Ectodermal cell (in vitro differentiated cells): ENCODE measurements around the gene PTPRN2.

Source experiments
- H3K27ac ChIP-seq: 2 replicates; pipeline ENCODE4 v1.7.0; 2013; ENCODE audit warnings: mild to moderate bottlenecking, low read depth, low read length; ENCODE audit not compliant: insufficient read depth, poor library complexity, severe bottlenecking
- H3K27me3 ChIP-seq: 2 replicates; pipeline ENCODE4 v1.7.0; 2013; ENCODE audit warnings: mild to moderate bottlenecking, low read length; ENCODE audit not compliant: insufficient read depth, control insufficient read depth, poor library complexity, severe bottlenecking
- H3K36me3 ChIP-seq: one replicate; pipeline ENCODE4 v1.7.0; 2013; ENCODE audit warnings: low read length; ENCODE audit not compliant: control insufficient read depth, insufficient read depth
- H3K4me1 ChIP-seq: one replicate; pipeline ENCODE4 v1.7.0; 2013; ENCODE audit warnings: low read length; ENCODE audit not compliant: control insufficient read depth, insufficient read depth
- H3K4me3 ChIP-seq: 2 replicates; pipeline ENCODE4 v1.7.0; 2013; ENCODE audit warnings: low read depth, low read length, control low read depth; ENCODE audit not compliant: insufficient read depth
- H3K9me3 ChIP-seq: 2 replicates; pipeline ENCODE4 v1.7.0; 2013; ENCODE audit warnings: mild to moderate bottlenecking, low read length, moderate library complexity; ENCODE audit not compliant: control insufficient read depth
- WGBS, 2 experiments: methylation state at CpG; one replicate each; pipeline ENCODE4 v1.1.7; 2013; ENCODE audit warnings: missing lambda C conversion rate in 2 of 2; 5-methylcytosine and 5-hydroxymethylcytosine counted together

The PTPRN2 gene

DNA sequence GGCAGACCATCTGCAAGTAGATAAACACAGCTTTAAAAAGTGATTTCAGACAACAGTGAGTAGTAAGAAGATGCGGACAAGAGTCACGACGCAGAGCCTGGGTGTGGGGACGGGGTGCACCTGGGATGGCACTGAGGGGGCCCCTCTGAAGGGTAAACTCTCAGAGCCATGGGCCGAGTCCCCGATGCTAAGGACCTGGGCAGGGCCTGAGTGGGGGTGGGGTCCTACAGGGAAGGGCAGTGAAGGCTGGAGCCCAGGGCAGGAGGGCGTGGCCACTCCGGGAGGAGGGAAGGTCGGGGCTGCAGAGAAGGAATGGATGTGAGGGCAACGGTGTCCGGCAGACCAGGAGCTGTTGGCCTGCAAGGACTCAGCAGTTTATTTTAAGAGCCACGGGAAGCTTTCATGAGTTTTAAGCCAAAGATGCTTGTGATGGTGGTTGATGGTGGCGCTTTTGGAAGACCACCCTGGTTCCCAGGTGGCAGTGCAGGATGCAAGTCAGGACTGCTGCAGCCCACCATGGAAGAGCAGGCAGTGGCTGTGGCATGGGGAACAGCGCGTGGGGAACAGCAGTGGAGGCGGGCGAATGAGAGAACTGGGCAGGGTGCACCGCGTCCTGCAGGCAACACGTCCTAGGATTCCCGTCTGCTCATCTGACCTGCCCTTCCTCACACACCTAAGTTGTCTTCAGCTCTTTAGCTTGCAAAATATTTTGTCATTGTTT is 954.0 kb downstream of the PTPRN2 start:
- no peaks in the 10 kb centered on the region for H3K27me3 ChIP-seq
- H3K9me3 ChIP-seq = peaks cover 11% of the 10 kb centered on the region
- WGBS, 2 experiments = 85 to 86% methylated on average over 21 of the region's 21 CpGs
- H3K27ac ChIP-seq = no peak overlapping the region
- no peaks in the 10 kb centered on the region for H3K36me3 ChIP-seq
- no peaks in the 10 kb centered on the region for H3K4me1 ChIP-seq
- no peak overlapping the region for H3K4me3 ChIP-seq

DNA sequence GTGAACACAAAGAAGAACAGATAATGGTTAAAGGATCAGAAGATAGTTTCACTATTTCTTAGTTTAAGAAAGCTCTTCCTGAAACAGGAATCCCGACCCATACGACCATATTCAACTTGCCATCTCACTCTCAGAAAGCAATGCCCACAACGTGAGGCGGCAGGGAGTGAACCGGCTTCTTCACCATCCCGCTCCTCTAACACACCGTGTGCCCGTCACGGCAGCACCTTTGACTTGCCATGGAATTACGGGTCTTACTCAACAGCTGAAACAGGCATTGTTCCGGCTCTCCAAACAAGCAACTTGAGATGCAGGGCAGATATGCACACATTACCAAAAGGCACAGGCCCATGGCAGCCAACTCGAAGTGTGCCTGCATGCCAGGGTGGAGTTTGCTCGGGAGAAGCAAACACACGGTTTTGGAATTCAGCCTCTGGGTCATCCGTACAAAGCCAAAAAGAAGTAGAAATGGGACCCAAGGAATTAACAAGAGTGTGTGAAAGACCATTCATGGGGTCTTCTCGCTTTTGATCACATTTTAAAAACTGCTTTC is 957.2 kb downstream of the PTPRN2 start:
- Histone ChIP-seq H3K9me3 (peaks cover 8% of the 10 kb centered on the region), H3K27me3 (no peaks in the 10 kb centered on the region), H3K4me1 (no peaks in the 10 kb centered on the region), H3K36me3 (no peaks in the 10 kb centered on the region), H3K27ac (no peak overlapping the region), H3K4me3 (no peak overlapping the region)
- WGBS, 2 experiments = 82 to 84% methylated on average over 16 of the region's 16 CpGs

DNA sequence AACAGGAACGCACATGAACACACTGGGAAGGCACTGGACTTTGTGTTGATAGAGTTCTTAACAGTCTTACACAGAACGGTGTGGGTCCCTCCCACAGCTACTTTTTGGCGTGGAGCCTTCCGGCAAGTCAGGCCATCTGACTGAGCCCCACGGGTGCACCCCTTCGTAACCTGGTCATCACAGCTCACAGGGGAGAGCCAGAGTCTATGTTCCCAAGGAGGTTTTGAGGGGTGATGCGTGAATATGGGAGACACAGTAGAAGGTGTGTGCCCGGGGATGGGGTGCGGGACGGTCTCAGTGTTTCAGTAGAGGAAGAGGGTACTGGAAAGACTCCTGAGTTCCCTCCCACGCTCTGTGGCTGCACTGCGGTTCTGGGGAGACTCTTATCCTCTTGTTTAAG is 959.2 kb downstream of the PTPRN2 start:
- no peak overlapping the region for H3K27ac ChIP-seq
- no peaks in the 10 kb centered on the region for H3K4me1 ChIP-seq
- peaks cover 3% of the 10 kb centered on the region for H3K9me3 ChIP-seq
- H3K4me3 ChIP-seq = no peak overlapping the region
- WGBS, 2 experiments = 80 to 87% methylated on average over 12 of the region's 12 CpGs
- H3K27me3 ChIP-seq = no peaks in the 10 kb centered on the region
- no peaks in the 10 kb centered on the region for H3K36me3 ChIP-seq

DNA sequence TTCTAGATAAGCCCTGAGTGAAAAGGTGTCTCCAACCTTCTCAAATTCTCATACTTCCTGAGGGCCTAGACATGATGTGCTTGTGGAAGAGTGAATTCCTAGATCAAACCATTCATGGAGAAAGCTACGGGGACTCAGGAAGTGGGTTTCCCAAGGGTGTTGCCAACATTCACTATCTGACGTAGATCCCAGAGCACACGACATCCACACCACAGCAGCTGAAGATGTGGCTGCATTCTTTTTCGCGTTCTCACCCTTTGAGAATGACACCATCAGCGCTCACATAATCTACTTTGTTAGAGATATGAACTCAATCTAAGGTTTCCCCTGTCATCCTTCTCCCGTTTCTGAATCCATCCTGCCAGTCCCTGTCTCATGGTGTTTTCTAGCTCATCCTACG is 960.0 kb downstream of the PTPRN2 start:
- Histone ChIP-seq H3K9me3 (peaks cover 3% of the 10 kb centered on the region), H3K27me3 (no peaks in the 10 kb centered on the region), H3K4me1 (no peaks in the 10 kb centered on the region), H3K27ac (no peak overlapping the region), H3K4me3 (no peak overlapping the region), H3K36me3 (no peaks in the 10 kb centered on the region)
- 70 to 74% methylated on average over 8 of the region's 8 CpGs for WGBS, 2 experiments

DNA sequence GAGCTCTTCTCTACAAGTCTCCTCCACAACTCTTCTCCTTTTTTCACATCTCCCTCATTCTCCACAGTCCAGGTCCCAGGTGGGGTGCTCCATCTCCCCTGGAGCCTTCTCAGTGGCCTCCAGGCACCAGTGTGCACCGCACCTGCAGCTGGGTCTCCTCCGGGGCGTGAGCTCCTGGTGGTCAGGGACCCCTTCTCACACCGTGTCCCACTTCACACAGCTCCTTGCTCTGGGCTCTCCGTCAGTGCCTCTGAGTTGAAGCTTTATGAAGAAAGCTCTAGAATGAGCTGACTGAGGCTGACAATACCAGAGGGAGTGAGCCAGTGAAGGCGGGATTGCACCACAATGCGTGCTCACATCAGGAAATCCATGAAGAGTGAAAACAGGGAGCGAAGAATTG is 960.6 kb downstream of the PTPRN2 start:
- Histone ChIP-seq H3K4me1 (no peaks in the 10 kb centered on the region), H3K27ac (no peak overlapping the region), H3K9me3 (peaks cover 3% of the 10 kb centered on the region), H3K27me3 (no peaks in the 10 kb centered on the region), H3K36me3 (no peaks in the 10 kb centered on the region), H3K4me3 (no peak overlapping the region)
- WGBS, 2 experiments = 77 to 82% methylated on average over 8 of the region's 8 CpGs

DNA sequence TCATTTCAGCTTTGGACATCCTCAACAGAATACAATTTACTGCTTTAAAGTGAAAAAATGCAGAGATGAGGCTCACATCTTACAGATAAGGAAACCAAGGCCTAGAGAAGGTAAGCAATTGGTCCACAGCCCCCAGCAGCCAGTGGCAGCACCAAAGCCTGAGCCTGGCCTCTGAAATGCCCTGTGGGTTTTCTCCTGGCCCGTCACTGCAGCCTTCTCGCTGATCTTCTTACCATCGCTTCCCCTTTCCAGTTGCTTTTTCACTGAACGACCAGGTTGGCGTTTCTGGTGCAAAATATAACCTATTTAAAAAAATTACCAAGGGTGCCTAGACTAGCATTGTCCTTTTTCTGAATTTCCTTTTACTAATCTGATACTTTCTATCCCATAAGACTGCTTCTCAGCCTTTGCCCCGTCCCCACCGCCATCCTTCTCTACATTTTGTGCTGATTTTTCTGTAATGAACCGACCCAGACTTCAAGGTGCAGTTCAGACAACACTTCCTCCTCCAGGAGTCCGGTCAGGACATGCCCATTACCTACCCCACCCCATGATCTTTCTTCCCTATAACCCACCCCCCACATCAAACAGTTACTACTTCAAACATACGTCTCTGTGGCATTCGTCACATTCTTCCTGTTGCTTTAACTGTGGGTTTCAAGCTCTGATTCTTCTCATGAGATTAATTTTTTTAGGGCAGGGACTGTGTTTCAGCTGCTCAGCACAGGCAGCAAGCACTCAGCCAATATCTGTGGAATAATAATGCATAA is 961.5 kb downstream of the PTPRN2 start:
- H3K36me3 ChIP-seq = no peaks in the 10 kb centered on the region
- H3K4me3 ChIP-seq = no peak overlapping the region
- no peak overlapping the region for H3K27ac ChIP-seq
- peaks cover 3% of the 10 kb centered on the region for H3K9me3 ChIP-seq
- WGBS, 2 experiments = 69 to 70% methylated on average over 11 of the region's 11 CpGs
- no peaks in the 10 kb centered on the region for H3K27me3 ChIP-seq
- no peaks in the 10 kb centered on the region for H3K4me1 ChIP-seq

DNA sequence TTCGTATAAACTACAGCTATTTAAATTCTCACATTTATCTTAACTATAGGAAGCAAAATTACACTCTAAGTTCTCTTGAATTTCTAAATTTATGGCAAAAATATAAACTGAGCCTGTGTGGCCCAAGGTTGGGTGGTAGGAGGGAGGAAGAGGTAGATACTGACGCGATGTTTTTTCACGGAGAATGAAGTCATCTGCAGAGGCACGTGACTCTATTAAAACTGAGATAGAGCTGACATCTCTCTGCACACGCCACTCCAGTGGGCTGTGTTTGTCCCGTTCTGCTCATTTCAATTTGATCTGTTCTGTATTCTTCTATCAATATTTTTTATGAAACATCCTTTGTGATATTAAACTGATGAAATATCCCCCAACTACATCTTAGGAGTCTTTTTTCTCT is 964.1 kb downstream of the PTPRN2 start:
- no peaks in the 10 kb centered on the region for H3K36me3 ChIP-seq
- H3K4me1 ChIP-seq = no peaks in the 10 kb centered on the region
- no peak overlapping the region for H3K4me3 ChIP-seq
- WGBS, 2 experiments = 68 to 72% methylated on average over 7 of the region's 7 CpGs
- H3K27ac ChIP-seq = no peak overlapping the region
- H3K27me3 ChIP-seq = no peaks in the 10 kb centered on the region
- H3K9me3 ChIP-seq = peaks cover 2% of the 10 kb centered on the region

DNA sequence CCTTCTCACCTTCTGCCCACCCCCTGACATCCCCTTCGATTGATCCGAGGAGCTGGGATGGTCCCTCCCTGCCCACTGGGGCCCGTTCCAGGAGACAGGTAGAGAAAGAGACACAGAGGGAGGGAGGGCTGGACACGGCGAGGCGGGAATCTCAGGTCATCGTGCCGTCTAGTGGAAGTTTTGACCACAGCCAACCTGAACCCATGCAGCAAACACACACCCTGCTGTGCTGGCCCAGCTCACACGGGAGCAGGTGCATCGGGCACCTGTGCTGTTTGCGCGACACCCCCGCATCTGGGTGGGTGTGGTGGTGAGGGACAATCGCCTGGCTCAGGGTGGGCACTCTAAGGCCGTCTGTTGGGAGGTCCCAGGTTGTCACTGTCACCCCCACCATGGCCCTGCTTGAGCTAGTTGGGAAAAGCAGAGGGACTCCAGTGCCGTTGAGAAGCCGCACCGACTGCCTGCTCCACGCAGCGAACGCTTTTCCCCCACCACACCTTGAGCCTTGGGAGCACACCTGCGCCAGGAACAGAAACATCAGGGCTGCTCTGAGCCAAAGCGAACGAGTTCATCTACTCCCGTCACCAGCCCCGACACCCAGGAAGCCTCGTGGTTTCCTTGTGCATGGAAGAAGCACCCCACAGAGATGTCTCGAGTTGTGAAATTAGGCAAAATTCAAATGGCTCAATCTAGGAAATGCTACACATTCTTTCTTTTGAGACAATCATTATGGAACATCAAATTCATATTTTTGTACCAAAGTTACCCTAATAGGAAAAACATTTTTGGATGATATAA is 965.0 kb downstream of the PTPRN2 start:
- H3K27me3 ChIP-seq = no peaks in the 10 kb centered on the region
- H3K4me1 ChIP-seq = no peaks in the 10 kb centered on the region
- no peaks in the 10 kb centered on the region for H3K9me3 ChIP-seq
- no peak overlapping the region for H3K27ac ChIP-seq
- 88% methylated on average over 28 of the region's 28 CpGs for WGBS, 2 experiments
- H3K36me3 ChIP-seq = no peaks in the 10 kb centered on the region
- no peak overlapping the region for H3K4me3 ChIP-seq

DNA sequence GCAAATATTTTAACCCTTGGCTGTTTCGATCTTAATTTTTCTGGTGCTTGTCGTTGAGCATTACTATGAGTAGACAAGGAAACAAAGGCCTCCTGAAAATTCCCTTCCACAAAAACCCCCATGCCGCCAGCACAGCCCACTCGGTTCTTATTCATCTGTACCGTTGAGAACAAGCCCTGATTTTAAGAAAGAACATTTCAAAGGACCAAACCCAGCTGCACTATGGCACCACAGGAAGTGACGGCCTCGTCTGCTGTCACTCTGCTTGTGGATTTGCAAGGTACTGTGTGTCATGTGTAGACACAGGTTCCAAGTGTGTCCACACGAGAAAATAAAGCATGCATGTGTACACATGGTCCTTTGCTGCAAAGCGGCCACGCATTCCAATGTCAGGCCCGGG is 965.6 kb downstream of the PTPRN2 start:
- H3K27me3 ChIP-seq = no peaks in the 10 kb centered on the region
- H3K4me3 ChIP-seq = no peak overlapping the region
- no peaks in the 10 kb centered on the region for H3K36me3 ChIP-seq
- no peaks in the 10 kb centered on the region for H3K4me1 ChIP-seq
- no peak overlapping the region for H3K27ac ChIP-seq
- no peaks in the 10 kb centered on the region for H3K9me3 ChIP-seq
- WGBS, 2 experiments = 77 to 78% methylated on average over 11 of the region's 11 CpGs
